CD4-positive, alpha-beta T cell treated with Interleukin-17A for 4 hours (primary cell): ENCODE results near the gene PLD3.
"Not testable (repeated sequence)": the region's sequence is repeated elsewhere in the genome, so short reads cannot be mapped to it uniquely, and the experiment has no call there.

Experiments
- DNase-seq: peaks from one replicate; pipeline ENCODE4 v3.0.0-alpha.2; 2020; ENCODE audit warnings: mixed read lengths

Gene PLD3

GRCh38 chr19:40365613-40366401, 17.3 kb downstream of the PLD3 start:
- peak; percentile 47 for DNase-seq

- no peak for DNase-seq
Observed at GRCh38 chr19:40366697-40367561, 18.4 kb downstream of the PLD3 start.

- DNase-seq, result no peak
Observed at GRCh38 chr19:40367577-40368434, 19.3 kb downstream of the PLD3 start.

GRCh38 chr19:40369797-40370196, 21.3 kb downstream of the PLD3 start:
- DNase-seq, result no peak

- DNase-seq, result not testable (repeated sequence)
Observed at GRCh38 chr19:40370253-40370652, 21.8 kb downstream of the PLD3 start.

- no peak for DNase-seq
Observed at GRCh38 chr19:40370997-40371801, 22.7 kb downstream of the PLD3 start.

- no peak for DNase-seq
Observed at GRCh38 chr19:40371802-40372122, 23.3 kb downstream of the PLD3 start.

GRCh38 chr19:40374084-40374483, 25.6 kb downstream of the PLD3 start:
- no peak for DNase-seq

- DNase-seq, result no peak
Observed at GRCh38 chr19:40376286-40376862, 27.9 kb downstream of the PLD3 start.

GRCh38 chr19:40377876-40378385, 29.4 kb downstream of the PLD3 start:
- DNase-seq, result no peak

- DNase-seq, result no peak
Observed at GRCh38 chr19:40378509-40378908, 30.0 kb downstream of the PLD3 start.

- DNase-seq, result no peak
Observed at GRCh38 chr19:40379446-40380198, 31.1 kb downstream of the PLD3 start.

- DNase-seq, result no peak
Observed at GRCh38 chr19:40380199-40381037, 31.9 kb downstream of the PLD3 start.

- DNase-seq, result no peak
Observed at GRCh38 chr19:40381321-40381720, 32.8 kb downstream of the PLD3 start.

- no peak for DNase-seq
Observed at GRCh38 chr19:40383668-40384248, 35.3 kb downstream of the PLD3 start.

- no peak for DNase-seq
Observed at GRCh38 chr19:40387155-40387554, 38.7 kb downstream of the PLD3 start.

GRCh38 chr19:40388481-40388880, 40.0 kb downstream of the PLD3 start:
- DNase-seq, result no peak

GRCh38 chr19:40389404-40390083, 41.0 kb downstream of the PLD3 start:
- no peak for DNase-seq
